ENCODE measurements around the gene MDN1.
"Not testable (repeated sequence)": the region's sequence is repeated elsewhere in the genome, so short reads cannot be mapped to it uniquely, and the experiment has no call there.

The MDN1 gene

DNA sequence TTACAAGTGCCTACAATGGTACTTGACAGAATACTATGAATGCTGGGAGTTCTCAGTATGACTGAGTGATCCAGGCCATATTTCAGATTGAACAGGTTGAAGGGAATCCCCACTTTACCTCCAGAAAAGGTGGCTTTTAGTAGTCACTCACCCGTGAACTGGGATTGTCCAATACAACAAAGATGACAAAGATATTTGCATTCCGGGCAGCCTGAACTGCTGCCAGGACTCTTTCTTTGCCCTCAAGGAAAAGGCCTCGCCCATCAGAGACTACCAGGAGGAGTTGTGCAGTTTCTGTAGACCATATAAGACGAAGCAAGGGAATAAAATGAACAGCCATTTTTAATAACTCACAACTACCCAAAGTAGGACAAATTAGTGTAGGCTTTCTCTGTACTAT is 174.7 kb downstream of the MDN1 start:
- DNase-seq = no peak

DNA sequence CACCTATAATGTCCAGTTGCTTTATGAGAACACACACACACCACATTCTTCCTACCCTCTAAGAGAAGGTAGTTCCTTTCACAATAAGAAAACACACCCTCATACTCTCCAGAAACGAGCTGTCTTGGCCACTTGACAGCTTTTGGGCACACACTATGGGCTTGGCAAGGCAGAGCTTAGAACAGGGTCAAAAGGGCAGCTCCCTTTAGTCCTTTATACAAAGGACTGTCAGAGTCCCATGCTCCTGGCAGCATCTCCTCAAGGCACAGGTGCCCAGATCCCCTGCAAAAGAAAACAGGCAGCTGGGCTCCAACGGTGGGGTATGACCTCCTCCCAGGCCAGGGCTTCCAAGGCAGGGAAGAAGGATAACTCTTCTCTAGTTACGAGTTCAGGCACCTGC is 176.2 kb downstream of the MDN1 start:
- no peak for DNase-seq

DNA sequence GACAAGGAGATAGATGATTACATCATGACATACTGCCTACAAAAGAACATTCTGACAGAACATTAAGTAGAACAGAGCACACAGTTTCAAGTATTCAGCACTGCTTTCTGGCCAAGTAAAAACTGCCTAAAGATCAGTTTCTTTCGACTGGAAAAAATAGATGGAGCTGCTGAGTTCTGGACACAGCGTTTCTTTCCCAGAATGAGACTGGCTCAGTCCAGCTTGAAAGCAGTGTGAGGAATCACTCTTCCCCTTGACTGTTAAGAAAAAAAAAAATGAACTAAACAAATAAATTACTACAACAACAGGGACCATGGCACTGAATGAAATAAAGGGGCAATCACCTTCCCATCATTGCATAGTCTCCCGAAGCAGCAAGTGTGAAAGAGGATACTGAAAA is 176.6 kb downstream of the MDN1 start:
- DNase-seq = no peak

DNA sequence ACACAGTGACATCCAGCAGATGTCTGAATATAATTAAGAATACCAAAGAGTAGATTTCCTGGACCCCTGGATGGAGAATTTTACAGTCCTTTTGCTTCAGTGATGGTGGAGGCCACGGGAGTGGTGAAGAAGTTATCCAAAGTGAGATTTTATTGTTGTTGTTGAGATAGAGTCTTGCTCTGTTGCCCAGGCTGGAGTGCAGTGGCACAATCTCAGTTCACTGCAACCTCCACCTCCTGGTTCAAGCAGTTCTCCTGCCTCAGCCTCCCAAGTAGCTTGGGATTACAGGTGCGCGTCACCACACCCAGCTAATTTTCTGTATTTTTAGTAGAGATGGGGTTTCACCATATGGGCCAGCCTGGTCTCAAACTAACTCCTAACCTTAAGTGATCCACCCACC is 178.0 kb downstream of the MDN1 start:
- DNase-seq = not testable (repeated sequence)

DNA sequence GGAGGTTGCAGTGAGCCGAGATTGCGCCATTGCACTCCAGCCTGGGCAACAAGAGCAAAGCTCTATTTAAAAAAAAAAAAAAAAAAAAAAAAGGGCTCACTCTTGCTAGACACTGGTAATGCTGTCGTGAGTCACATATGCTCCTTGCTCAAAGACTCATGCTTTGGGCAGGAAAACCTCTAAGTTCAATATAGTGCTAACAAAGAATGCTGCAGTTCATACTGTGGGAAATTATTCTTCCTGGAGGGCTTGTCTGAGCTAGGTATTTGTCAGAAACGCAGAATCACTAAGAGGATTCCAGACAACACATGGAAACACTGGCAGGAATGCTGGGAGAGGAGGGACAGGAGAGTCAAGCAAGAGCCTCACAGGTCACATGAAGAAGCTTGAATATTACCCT is 178.8 kb downstream of the MDN1 start:
- DNase-seq = no peak

DNA sequence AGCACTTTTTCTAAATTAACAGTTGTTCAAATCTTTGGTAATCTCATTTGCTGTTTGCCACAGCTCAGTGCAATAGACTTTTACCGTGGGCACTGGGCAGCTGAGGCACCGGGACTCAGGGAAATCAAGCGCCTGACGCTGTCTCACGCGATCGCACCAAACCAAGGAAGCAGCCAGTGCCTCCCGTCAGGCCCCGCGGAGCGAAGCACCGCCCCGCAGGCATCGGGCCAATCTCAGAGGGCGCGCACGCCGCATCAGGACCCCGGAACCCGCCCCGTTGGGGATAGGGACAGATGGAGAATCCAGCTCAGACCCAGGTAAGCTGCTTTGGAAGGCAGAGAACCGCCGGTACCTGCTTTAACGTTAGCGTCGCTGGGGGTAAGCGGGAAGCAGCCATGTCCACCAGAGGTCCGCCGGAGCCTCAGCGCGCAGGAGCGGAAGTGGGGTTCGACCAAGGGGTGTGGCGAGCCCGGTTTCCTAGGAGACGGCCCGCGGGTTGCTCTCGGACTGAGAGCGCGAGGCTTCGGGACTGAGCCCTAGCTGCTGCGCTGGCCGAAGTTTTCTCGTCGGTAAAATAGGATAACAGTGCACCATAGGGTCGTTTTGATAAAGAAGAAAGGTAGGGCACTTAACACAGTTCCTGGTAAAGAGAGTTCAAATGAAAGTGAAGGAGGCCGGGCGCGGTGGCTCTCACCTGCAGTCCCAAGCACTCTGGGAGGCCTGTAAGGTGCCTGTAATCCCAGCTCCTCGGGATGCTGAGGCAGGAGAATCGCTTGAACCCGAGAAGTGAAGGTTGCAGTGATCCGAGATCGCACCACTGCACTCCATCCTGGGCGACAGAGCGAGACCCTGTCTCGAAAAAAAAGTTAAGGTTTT is 181.0 kb downstream of the MDN1 start, which contains the start of gene LYRM2:
Gene LYRM2, minus strand, starts transcription at position 428 of the 876 bp plus-strand sequence. Its CDS starts 31 bp downstream, at position 397.
- peak; percentile 78 to 91 (median 84) for DNase-seq

DNA sequence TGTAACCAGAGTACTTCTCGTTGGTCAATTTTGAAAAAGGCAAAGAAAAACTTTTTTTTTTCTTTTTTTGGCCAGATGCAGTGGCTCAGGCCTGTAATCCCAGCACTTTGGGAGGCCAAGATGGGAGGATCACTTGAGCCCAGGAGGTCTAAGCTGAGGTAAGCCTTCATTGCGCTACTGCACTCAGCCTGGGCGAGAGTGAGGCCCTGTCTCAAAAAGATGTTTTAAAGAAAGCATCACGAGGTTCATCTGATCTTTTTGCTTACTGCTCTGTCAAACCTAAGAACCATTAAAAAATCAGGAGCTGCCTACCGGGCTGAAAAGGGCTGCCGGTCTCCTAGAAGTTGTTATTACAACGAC is 181.7 kb downstream of the MDN1 start:
- no peak for DNase-seq

DNA sequence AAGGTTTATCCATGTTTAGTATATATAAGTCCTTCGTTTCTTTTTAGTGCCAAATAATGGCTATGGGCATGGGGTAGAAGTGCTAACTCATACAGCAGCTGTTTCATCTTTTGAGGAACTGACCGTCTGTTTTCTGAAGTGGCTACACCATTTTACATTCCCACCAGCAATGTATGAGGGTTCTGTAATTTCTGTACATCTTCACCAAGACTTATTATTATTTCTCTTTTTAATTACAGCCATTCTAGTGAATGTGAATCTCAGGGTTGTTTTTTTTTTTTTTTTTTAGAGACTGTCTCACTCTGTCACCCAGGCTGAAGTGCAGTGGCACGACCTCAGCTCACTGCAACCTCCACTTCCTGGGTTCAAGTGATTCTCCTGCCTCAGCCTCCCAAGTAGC is 183.2 kb downstream of the MDN1 start:
- DNase-seq = not testable (repeated sequence)

DNA sequence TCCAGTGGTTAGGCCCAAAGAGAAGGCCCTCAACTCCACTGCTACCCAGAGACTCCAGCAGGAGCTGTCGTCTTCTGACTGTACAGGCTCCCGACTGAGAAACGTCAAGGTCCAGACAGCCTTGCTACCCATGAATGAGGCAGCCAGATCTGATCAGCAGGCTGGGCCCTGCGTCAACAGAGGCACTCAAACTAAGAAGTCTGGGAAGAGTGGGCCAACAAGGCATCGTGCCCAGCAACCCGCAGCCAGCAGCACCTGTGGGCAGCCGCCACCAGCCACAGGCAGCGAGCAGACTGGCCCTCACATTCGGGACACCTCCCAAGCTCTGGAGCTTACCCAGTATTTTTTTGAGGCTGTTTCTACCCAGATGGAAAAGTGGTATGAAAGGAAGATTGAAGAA is 189.1 kb downstream of the MDN1 start:
- no peak for DNase-seq

DNA sequence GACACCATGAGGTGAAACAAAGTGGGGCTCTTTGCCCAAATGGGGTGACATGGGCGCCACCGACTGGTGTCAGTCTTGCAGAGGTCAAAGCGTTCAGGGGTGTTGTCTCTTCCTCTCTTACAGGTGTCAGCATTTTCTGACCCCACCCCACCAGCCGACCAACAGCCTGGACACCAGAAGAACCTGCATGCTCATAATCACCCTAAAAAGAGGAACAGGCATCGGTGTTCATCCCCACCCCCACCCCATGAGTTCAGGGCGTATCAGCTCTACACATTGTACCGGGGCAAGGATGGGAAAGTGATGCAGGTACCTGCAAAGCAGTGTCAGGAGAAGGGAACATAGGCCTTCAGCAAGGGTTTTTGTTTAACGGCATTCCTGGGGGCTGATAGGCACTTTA is 195.8 kb downstream of the MDN1 start:
- DNase-seq = no peak

DNA sequence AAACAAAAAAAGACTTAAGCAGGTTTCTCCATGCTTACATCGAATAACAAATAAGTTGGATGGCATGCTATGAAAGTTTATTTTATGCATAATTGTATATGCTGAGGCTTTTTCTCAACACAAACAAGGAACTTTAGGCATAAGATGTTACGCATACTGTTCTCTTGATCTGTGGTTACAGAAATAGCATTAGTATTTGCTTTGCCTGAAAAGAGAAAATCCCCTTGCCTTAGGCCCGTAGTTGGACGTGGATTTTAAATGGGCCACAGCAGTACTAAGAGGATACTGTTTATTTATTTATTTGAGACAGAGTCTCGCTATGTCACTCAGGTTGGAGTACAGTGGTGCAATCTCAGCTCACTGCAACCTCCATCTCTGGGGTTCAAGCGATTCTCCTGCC is 200.0 kb downstream of the MDN1 start:
- DNase-seq = no peak

DNA sequence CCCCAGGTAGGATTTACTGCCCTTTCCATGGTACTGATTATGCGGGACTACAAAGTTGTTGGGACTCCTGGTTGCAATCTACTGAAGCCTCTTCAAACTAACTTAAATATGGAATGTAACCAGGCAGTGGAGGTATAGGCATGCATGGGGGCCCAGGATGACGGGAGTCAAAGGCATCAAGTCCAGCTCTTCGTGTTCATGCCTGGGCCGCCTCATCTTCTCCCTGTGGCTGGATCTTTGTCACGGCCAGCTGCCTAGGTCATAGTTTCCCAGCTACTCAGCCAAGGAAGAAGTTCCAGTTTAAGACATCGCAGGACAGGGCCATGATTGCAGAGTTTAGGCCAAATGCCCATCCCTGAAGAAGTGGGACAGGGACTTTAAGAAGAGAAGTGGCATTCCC is 201.6 kb downstream of the MDN1 start:
- DNase-seq = no peak

DNA sequence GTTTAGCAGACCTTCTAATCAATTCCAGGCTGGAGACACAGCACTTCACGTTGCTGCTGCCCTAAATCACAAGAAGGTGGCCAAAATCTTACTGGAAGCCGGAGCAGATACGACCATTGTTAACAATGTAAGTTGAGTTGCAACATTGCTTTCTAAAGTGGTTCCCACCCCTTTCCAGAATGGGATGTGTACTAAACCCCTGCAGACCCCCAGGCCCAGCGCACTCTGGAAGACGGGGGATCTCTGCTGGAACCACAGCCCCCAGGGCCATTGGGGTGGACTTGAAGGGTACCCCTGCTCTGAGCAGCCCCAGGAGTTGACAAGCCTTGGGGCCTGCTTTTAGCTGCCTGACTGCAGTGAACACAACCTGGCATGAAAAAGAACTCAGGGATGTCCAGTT is 203.1 kb downstream of the MDN1 start:
- no peak for DNase-seq

DNA sequence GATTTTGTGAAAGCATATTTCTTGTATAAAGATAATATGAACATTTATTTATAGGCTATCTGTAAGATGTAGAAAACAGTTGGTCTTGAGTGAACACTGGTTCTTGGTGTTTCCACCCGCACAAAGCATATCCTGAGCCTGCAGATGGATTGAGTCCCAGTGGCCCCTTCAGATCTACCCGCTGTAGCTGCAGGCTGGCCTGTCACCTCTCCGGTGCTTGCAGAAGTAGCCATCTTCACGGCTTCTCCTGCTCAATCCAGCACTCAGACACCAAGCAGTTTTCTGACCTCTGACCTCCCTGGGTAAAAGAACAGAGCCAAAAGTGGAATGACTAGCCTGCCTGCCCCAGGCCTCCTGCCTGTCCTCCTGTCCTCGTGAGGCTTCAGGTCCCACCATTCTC is 203.7 kb downstream of the MDN1 start:
- DNase-seq = no peak

DNA sequence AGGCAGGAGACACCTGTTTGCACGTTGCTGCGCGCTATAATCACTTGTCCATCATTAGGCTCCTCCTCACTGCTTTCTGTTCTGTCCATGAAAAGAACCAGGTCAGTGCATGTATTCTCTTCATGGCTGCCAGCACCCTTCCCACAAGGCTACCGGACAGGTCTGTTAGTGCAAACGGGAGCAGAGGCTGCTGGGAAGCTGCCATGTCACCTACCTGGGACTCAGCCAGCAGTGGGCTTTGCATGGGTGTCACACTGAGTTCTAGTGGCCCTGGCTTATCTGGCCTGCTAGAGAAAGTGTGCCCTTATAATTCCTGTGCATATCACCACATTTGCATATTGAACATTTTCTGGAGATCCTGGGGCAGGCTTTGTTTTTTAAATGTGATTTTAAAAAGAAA is 205.8 kb downstream of the MDN1 start:
- no peak for DNase-seq

DNA sequence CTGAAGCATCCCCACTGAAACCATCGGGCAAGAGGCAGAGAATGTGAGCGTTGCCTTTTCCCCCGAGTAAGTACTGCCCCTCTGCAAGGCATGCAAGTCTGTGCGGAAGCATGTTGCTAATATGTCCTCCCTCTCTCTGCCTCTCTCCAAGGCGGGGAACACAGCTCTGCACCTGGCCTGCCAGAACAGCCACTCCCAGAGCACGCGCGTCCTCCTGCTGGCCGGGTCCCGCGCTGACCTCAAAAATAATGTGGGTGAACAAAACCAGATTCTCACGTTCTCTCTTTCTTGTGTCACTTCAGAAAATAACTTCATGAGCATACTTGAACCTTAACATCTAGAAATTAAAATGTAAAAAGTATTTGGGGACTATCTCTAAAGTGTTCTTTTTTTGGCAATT is 207.5 kb downstream of the MDN1 start:
- DNase-seq = no peak

DNA sequence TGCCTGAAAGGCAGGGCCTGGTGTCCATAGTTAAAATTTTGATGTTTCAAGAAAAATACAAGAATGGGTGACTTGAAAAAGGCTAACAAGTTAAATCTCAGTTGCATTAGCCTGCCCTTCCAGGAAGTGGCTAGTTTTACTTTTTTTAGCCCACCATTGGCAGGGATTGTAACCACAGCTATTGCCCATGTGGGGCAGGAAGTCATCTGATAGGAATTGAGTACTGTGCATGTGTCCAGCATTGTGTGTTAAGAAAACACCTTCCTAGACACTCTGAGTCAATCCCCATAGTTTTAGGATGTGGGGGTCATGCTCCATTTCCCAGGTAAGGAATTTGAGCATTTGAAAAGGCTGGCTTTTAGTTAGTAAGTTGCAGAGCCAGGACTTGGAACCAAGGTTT is 207.9 kb downstream of the MDN1 start:
- DNase-seq = no peak

DNA sequence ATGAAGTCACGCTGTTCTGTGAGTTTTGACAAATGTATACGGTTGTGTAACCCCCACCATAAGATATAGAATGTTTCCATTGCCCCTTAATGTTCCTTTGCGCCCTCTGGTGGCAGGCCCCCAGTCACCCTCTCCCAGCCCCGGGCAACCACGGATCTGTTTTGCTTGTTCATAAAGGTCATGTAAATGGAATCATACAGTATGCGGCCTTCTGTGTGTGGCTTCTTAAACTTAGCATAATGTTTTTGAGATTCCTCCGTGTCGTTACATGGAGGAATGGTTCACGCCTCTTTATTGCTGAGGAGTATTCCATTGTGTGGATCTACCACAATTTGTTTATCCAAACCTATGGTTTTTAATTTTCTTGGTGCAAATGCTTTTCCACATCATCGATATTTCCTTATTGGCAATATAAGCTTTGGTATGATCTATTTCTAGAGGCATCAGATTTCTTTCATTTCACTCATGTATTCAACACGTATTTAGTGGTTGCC is 209.4 kb downstream of the MDN1 start:
- peak; percentile 48 to 77 (median 63) for DNase-seq

DNA sequence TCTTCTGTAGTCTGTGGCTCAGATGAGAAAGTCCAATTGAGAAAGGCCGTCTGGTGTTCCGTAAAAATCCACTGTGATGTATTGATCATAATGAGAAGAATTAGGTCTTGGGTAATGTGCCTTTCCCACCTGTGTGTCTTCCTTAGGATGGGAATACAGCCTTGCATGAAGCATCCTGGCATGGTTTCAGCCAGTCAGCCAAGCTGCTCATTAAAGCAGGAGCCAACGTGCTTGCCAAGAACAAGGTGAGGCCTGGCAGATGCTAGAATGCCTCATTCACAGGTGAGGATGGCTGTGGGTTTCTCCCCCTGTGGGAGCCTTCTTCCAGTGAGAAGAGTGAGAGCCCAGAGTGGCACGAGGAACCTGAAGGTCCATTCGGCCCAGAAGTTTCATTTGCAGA is 213.7 kb downstream of the MDN1 start:
- DNase-seq = no peak

DNA sequence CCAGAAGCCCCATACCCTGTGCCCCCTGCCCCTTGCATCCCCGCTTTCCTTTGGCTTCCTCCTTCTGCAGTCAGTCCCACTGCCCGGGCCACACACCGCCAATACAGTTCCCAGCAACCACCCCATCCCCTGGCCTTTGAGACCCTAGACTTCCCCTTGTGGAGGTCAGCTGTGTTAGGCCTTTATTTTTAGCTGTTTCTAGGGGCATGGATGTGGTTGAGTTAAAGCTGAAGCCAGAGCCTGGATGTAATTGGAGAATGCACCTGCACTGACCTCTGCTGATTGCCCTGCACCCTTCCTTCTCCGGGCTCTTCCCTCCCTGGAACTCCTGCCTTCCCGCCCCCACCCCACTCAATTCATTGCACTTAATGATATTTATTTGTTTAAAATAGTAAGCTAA is 214.9 kb downstream of the MDN1 start:
- DNase-seq = no peak

DNA sequence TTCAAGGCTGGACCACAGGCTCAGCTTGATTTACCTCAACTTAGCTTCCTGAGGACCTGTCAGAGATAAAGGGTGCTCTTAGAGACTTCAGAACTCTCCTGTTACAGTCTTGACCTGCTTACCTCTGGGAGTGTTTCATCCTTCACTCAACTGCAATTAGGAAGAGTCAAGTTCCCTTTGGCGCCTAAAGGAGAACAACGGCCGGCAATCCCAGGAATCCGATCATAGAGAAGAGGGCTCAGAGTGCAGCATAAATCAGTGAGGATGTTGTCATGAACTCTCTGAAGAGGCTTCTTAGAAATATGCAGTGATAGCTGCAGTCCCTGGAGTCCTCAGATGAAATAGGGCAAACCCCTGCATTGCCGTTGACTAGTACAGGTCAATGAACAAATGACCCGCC is 217.4 kb downstream of the MDN1 start:
- DNase-seq = no peak

DNA sequence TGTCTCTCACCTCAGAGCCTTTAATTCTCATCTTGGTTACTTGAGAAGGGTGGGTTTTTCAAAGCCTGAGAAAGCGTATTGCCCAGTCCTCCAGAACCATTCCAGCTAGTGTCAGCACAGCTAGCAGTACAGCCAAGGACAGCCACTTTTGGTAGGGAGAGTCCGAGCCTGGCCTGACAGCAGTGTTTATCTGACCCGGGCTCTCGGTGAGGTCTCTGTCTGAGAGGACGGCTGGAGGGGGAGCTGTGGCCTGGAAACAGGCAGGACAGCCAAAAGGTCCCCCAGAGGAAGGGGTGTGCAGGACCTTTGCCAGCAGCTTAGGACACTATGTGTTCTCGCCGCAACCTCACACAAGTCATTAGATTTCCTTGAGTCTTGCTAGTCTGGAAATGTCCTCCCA is 219.9 kb downstream of the MDN1 start:
- no peak for DNase-seq

DNA sequence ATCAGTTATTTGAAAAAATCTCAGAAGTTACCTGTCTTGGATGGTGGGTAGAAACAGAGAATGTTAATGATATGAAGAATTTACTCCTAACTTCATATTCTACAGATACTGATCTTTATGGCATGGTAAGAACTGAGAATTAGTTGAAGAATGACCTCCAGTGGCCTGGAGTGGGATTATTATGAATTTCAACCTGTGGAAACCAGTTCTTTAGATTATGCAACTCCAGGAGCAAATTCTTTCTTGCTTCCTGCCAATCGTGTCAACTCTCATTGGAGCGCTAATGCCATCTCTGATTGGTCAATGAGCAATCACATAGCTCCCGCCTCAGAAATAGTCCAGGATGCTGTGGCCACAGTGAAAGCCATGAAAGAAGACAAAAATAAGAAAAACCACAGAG is 221.6 kb downstream of the MDN1 start:
- DNase-seq = peak in 1 of 5 donors; percentile 10

DNA sequence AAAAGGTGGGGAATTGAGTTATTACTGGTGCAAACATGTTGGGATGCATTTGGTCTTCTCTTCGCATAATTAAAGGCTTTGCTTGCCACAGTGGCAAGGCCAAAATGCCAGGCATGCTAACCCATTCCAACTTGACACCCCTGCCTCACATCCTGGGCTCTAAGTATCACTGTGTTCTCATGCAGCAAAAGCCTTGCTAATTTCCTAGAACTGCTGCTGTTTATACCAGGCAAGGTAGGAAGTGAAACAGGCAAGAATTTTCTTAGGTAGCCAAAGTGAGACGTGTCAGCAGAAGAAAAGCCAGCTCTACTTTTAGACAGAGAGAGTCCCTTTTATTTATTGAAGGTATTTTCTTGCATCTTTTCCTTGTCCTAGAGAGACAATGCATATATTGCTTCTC is 222.2 kb downstream of the MDN1 start:
- DNase-seq = peak in 1 of 5 donors; percentile 57

DNA sequence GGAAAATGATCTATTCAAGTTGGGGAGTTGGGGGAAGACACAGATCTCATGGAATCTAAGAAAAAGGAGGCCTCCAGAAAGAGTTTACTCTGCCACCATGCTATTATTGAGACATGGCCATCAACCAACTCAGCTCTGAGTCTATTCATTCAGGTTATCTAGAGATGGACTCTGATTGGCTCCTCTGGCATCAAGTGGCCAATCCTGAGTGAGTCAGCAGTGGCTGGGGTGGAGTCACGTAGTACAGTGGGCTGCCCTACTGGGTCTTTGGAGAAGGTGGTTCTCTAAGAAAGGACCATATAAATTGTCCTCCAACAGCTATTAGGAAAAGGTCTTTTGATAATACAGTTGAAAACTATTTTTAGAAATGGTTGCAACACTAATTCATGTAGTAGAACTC is 223.1 kb downstream of the MDN1 start:
- no peak for DNase-seq
